ENCODE results near the gene ACAP2.

The ACAP2 gene

DNA sequence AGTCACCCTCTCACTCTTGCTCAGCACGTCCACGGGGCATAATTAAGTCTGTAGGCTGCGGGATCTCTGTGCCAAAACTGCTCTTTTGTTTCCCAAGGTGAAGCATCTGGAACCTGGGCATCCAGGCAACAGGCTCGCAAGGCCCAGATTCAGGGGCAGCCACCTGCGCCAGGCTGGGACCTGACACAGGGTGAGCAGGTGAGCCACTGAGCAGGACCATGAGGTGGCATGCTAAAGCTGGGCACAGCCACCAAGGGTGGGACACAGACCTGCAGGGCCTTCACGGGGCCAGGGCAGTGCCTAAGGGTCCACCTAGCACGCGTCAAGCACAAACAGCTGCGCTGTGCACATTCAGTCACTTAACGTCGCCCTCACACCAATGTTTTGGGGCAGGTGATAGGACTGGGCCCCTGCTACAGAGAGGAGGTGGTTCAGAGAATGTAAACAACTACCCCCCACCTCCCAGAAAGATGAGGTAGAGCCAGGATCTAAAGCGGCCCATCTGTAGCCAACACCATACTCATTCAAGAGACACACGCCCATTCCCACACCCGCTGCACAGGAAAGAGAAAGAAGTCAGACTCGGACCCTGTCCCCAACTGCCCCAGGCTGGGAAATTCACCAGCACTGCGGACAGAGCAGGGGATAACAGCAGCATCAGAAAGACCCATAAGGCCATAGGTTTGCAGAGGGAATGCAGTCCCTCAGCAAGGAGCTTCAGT, 188.2 kb downstream of the ACAP2 start:
- Histone ChIP-seq H3K27me3 (ENCODE audit: control insufficient read depth, insufficient read depth, low read length) (no peaks in the 10 kb centered on the region), H2AFZ (no peak overlapping the region), H3K4me2 (ENCODE audit: low read length) (no peak overlapping the region), H3K79me2 (peaks cover 51% of the 10 kb centered on the region), H3K4me1 (peaks cover 28% of the 10 kb centered on the region), H3K36me3 (ENCODE audit: control insufficient read depth, insufficient read depth, low read length) (no peaks in the 10 kb centered on the region), H3K9me3 (ENCODE audit: control insufficient read depth, low read length) (no peaks in the 10 kb centered on the region), H3K27ac (no peak overlapping the region), H3K4me3 (ENCODE audit: low read depth, low read length) (no peak overlapping the region), H3K9ac (no peak overlapping the region)
- TF ChIP-seq, protein P1, sequence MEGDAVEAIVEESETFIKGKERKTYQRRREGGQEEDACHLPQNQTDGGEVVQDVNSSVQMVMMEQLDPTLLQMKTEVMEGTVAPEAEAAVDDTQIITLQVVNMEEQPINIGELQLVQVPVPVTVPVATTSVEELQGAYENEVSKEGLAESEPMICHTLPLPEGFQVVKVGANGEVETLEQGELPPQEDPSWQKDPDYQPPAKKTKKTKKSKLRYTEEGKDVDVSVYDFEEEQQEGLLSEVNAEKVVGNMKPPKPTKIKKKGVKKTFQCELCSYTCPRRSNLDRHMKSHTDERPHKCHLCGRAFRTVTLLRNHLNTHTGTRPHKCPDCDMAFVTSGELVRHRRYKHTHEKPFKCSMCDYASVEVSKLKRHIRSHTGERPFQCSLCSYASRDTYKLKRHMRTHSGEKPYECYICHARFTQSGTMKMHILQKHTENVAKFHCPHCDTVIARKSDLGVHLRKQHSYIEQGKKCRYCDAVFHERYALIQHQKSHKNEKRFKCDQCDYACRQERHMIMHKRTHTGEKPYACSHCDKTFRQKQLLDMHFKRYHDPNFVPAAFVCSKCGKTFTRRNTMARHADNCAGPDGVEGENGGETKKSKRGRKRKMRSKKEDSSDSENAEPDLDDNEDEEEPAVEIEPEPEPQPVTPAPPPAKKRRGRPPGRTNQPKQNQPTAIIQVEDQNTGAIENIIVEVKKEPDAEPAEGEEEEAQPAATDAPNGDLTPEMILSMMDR (IDR thresholded peaks at IDR 0.05), result no peak

DNA sequence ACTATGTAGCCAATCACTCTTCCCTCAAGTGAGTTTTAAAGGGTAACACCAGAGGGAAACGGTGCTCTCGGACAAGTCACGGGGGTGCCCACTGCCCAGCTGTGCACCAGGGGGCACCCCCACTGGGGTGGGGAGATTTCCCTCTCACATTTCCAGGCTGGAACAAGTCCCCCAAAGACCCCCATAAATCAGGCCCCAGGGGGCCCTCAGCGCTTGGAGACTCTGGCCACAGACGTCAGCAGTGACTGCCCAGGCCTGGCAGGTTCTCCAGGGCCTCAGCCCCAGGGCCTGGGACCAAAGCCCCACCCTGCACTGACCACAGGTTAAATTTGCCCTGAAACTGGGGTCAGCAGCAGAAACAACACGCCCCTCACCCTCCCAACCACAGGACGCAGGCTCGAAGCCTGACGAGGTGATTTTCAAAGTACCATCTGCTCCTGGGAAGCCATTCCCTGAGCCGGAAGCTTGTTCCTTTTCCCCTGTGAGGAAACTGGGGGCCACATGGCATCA, 188.8 kb downstream of the ACAP2 start:
- no peak overlapping the region for H3K27ac ChIP-seq
- H2AFZ ChIP-seq, result no peak overlapping the region
- TF ChIP-seq, protein P1 (IDR thresholded peaks at IDR 0.05), result no peak
- peaks cover 57% of the 10 kb centered on the region for H3K79me2 ChIP-seq
- H3K4me3 ChIP-seq (ENCODE audit: low read depth, low read length), result no peak overlapping the region
- no peaks in the 10 kb centered on the region for H3K36me3 ChIP-seq (ENCODE audit: control insufficient read depth, insufficient read depth, low read length)
- no peaks in the 10 kb centered on the region for H3K9me3 ChIP-seq (ENCODE audit: control insufficient read depth, low read length)
- no peak overlapping the region for H3K4me2 ChIP-seq (ENCODE audit: low read length)
- H3K27me3 ChIP-seq (ENCODE audit: control insufficient read depth, insufficient read depth, low read length), result no peaks in the 10 kb centered on the region
- peaks cover 24% of the 10 kb centered on the region for H3K4me1 ChIP-seq
- no peak overlapping the region for H3K9ac ChIP-seq

DNA sequence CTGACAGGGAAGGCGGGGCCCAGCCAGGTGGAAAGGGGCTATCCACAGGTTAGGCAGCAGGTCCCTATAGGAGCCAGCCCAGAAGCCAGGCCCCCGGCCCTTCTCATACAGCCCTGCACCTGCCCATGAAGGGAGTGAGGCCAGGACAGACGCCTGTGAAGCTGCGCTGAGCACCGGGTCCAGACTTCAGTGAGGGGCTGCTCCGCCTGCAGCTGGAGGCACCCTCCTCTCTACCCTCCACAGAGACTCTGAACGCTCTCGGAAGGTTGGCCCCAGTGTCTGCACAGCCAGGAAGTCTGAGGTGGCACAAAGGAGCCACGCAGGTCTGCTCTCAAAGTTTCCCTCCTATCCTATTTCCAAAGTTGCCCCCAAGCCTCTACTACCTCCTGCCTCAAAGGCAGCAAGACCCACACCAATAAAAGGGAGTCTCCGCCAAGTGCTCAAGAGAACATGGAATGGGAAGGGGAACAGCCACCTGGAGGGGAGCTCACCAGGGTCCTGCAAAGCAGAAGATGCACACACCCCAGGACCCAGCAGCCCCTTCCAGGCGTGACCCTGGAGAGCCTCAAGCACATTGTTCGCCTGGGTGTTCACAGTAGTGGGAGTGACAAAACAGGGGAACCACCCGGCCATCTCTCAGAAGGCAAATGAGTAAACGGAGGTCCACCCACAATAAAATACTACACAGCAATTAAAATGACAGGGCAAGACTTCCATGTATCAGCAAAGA, 191.3 kb downstream of the ACAP2 start:
- Histone ChIP-seq H3K4me1 (peaks cover 6% of the 10 kb centered on the region), H3K27ac (no peak overlapping the region), H3K9ac (no peak overlapping the region), H3K4me3 (ENCODE audit: low read depth, low read length) (no peak overlapping the region), H3K79me2 (peaks cover 63% of the 10 kb centered on the region), H2AFZ (no peak overlapping the region), H3K27me3 (ENCODE audit: control insufficient read depth, insufficient read depth, low read length) (no peaks in the 10 kb centered on the region), H3K9me3 (ENCODE audit: control insufficient read depth, low read length) (no peaks in the 10 kb centered on the region), H3K4me2 (ENCODE audit: low read length) (no peak overlapping the region), H3K36me3 (ENCODE audit: control insufficient read depth, insufficient read depth, low read length) (no peaks in the 10 kb centered on the region)
- TF ChIP-seq, protein P1 (IDR thresholded peaks at IDR 0.05), result no peak

DNA sequence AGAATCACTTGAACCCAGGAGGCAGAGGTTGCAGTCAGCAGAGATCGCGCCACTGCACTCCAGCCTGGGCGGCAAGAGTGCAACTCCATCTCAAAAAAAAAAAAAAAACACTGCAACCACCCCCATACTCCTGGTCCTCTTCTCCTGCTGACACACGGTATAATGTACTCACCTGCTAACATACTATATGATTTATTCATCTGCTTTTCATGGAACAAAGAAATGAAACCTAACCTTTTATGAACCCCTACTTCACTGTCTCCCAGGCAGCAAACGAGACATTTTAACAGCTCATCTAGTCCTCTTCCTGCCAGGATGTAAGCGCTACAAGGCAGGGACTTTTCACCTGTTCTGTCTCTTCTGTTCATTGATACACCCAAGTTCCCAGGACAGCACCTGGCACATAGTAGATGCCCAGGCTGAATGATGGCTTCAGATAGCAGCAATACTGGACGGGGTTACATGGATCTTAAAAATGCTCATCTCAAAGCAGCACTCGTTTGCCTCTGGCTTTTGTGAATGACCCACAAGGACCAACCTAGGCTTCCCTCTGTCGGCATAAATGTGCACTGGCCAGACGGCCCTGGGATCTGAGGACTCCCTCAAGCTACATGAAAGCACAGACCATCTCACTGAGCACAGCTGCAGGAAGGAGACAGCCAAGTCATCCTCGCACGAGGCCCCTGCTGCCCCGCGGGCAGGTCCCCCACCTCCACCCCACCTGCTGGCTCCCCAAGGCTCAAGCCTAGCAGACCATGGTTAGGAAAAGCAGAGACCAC, 192.2 kb downstream of the ACAP2 start:
- Histone ChIP-seq H3K79me2 (peaks cover 59% of the 10 kb centered on the region), H2AFZ (no peak overlapping the region), H3K9ac (no peak overlapping the region), H3K4me3 (ENCODE audit: low read depth, low read length) (no peak overlapping the region), H3K27me3 (ENCODE audit: control insufficient read depth, insufficient read depth, low read length) (no peaks in the 10 kb centered on the region), H3K4me2 (ENCODE audit: low read length) (no peak overlapping the region), H3K27ac (no peak overlapping the region), H3K4me1 (peaks cover 6% of the 10 kb centered on the region), H3K36me3 (ENCODE audit: control insufficient read depth, insufficient read depth, low read length) (no peaks in the 10 kb centered on the region), H3K9me3 (ENCODE audit: control insufficient read depth, low read length) (no peaks in the 10 kb centered on the region)
- TF ChIP-seq, protein P1 (IDR thresholded peaks at IDR 0.05), result peak; percentile 27
